Stimulated activated CD4-positive, alpha-beta T cell treated with anti-CD3 and anti-CD28 coated beads, Interleukin-1b, Interleukin-23, amount 100 ng/mL, for 48 hours (primary cell): ENCODE results near the gene ELAVL2.

Experiments
- DNase-seq: peaks from one replicate; pipeline ENCODE4 v3.0.0-alpha.2; 2020

The ELAVL2 gene

DNA sequence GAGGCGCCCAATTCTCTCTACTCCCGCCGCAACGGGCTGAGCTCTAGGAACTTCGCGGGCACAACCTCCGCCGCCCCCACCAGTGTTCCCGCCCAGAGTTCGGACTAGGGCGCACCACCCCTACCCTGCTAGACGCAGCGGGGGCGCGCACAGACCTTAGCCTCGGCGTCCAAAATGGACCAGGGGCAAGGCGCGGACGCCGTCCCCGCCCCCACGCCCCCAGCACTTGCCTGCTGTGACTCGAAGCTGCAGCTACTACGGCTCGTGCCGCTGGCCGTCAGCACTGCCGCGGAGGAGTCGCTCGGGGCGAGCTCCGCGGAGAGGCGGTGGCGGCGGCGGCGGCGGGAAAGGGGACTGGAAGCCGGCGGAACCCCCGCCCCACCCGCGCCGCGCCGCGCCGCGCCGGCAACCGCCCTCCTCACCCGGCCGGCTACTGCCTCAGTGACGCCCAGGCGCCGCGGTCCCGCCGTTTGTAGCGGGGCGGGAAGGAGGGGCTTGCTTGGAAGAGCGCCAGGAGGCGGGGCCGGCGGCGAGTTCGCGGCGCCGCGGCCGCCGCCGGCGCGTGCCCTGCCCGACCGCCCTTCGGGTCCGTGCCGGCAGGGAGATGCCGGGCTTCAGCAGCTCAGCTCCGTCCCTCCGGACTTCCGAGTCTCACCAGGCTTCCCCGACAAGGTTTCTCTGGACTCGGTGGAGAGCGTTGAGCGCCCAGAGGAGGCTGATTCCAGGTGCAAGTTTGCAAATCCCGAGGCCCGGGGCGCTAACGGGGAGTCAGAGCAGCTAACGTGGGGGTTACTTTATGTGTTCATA, 4.5 kb downstream of the ELAVL2 start:
- no peak for DNase-seq

DNA sequence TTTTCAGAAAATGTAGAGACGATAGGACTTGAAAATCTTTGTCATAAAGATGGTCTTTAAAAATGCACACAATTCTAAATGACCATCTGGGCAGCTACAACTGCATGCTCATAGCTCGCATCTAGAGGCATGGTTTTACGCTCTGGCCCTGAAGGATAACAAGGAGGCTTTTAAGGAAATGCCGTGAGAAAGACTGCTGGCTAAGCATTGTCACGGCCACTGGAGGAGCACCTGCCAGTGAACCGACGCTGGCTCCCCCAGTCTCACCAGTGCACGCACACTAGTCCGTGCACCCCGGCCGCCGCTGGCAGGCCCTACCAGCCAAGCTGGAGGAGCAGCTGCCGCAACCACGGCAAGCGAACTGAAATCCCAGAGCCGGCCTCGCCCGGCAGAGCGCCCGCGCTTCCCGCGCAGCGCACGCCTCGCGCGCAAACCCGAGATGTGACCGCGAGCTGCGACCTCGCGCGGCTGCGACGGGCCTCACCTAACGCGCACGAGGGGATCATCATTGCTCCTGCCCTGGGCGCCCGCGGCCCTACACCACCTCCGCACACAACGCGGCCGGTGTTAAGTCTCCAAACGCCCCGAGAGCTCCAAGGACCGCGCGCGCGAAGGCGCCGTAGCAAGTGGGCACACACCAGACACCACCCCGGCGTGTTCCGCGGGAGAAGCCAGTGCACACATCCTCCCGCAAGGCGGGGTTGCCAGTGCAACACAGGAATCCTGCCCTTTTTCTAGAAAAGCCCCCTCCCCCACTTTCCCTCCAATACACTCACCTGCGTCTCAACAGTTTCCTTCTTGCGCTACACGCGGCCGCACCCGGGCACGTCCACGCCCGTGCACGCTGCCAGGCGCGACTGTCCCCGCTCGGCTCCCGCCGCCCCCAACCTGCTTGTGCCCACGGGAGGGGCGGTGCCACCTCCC, 5.3 kb downstream of the ELAVL2 start:
- DNase-seq, result no peak

DNA sequence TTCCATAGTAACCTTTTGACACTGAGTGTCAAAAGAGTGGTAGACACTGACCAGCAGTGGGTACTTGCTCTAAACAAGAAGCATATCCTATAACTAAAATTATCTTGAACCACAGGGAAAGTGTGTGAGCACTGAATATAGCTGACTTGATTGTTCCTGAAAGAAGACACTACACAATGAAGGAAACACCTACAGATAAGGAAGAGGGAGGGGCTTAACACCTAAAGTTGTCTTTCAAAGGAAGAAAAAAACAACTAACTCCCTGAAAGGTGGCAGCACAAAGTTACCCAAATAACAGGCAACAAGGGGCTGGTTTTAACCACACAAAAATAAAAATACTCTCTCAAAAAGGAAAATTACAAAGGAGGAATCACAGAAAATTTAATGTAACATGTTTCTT, 6.6 kb downstream of the ELAVL2 start:
- DNase-seq, result no peak

DNA sequence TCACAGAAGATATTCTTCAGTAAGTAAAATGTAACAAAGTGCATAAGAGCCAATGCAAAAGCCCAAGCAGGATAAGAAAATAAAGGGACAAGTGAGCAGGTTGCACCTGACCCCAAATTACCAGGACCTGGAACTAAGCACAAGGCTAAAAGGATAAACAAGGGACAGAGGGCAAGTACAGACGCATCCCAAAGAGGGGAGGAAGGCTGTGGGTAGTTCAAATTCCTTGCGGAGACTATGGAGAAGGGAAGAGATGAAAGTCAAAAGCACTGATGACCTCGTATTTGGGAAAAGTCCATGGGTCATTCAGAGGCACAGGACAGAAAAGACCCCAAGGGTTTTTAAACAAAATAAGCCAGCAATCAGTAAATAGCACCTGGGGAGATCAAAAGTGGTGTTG, 11.8 kb downstream of the ELAVL2 start:
- DNase-seq, result no peak

DNA sequence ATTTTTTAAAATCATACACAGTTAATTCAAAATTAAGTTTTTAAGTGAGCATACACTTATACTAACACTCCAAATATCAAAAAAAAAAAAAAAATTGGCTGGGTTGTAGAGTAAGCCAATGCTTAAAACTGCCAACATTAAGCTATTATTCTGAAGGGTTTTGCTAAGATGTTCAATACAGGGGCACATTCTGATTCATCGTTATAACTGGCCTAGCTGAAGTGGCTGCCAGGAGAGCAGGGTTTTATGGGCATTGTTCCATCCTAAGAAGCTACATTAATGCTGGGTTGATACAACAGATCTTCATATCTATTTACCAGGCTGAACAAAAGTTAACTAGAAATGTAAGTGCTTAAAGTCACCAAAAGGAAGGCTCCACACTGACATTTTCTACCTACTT, 13.4 kb downstream of the ELAVL2 start:
- no peak for DNase-seq

DNA sequence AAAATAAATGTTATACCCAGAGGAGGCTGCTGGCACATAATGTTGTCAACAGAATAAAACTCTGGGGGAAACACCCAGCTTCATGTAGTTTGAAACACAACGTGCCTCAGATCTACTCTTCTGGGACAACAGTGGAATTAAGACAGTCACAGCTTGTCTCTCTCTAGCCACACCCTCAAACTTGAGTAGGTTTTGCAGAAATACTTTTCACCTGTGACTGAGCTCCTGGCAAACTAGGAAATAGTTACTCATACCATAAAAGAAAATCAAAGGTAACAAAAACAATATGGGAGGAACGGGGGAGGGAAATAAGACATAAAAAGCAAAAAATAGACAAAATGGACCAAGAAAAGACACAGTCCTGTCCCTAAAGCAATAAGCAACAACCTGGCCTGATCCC, 14.4 kb downstream of the ELAVL2 start:
- DNase-seq, result no peak

DNA sequence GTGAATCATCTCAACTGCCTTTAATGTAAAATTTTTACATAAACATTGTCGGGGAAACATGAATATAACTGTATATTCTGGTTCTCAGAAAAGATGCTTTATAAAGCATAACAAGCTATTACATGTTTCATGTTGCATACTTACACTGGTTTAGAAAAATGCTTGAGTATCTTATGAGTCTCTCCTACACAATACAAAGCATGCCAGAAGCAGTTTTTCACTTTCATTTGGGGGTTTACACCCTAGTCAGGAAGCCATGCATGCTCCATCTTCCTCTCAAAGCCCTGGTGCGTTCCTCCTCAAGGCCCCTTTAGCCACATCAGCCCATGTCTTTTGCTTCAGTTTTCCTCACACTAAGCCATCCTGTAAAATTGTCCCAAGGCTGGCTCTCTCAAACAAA, 22.8 kb downstream of the ELAVL2 start:
- DNase-seq, result no peak

DNA sequence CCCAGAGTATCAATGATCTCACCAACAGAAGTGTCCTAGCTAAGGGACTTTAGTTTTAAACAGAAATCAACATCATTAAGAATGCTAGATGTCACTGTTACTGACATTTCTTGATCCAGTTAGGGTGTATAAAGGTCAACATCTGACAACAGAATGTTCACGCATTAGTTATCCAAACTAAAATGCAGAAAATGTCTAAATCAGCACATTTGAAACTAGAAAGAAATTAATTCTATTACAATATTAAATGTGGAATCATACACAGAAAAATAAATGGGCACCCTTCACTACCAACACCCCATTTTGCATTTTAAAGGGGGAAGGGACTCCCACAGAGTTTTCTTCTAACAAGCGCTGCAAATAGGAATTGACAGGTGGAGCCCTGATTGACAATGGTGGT, 24.5 kb downstream of the ELAVL2 start:
- DNase-seq, result no peak

DNA sequence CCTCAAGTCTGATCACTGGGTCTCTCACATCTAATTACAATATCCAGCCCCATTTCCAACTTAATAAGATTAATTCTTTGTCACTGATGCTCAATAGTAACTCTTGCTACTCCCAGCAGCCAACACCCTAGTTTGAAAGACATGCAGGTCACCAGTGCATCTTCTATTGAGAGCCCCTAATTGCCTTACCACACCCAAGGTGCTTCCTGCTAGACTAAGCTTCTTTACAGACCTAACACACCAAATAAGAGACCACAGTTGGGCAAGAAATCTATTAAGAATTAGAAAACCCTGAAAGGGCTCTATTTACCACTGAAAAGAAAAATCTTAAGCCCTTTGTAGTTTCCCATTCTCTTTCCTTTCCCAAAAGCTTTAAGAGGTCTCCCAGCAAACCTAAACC, 26.5 kb downstream of the ELAVL2 start:
- DNase-seq, result no peak

DNA sequence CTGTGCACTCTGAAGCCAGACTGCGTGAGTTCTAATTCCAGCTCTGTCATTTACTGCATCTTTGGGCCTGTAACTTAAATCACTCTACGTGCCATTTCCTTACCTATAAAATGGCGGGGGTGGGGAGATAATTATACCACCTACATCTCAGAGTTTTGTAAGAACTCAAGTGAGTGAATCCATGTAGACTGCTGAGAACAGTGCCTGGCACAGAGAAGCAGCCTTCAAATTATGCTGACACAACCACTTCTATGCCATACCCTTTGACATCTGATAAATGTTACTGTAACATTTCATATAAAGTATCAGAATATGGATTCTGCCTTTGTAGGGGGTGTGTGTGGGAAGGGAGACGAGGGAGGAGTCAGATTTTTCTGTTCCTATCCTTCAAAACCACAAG, 27.7 kb downstream of the ELAVL2 start:
- DNase-seq, result no peak

DNA sequence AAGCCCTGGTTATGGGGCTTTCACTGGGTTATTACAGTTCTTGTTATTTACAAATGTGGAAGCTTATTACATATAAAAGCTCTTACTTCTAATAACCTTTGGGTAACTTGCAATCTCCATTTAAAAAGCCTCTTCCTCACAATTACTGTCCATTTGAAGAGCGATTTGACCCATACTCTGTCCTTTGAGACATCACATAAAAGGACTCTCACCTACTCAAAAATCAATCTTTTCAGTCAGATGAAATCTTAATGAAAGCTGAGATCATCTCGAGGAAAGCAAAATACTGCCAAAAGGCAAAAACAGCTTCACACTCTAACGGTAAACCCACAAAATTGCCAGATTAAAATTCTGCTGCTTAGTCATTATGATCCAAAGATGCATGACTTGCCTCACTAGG, 29.8 kb downstream of the ELAVL2 start:
- no peak for DNase-seq

DNA sequence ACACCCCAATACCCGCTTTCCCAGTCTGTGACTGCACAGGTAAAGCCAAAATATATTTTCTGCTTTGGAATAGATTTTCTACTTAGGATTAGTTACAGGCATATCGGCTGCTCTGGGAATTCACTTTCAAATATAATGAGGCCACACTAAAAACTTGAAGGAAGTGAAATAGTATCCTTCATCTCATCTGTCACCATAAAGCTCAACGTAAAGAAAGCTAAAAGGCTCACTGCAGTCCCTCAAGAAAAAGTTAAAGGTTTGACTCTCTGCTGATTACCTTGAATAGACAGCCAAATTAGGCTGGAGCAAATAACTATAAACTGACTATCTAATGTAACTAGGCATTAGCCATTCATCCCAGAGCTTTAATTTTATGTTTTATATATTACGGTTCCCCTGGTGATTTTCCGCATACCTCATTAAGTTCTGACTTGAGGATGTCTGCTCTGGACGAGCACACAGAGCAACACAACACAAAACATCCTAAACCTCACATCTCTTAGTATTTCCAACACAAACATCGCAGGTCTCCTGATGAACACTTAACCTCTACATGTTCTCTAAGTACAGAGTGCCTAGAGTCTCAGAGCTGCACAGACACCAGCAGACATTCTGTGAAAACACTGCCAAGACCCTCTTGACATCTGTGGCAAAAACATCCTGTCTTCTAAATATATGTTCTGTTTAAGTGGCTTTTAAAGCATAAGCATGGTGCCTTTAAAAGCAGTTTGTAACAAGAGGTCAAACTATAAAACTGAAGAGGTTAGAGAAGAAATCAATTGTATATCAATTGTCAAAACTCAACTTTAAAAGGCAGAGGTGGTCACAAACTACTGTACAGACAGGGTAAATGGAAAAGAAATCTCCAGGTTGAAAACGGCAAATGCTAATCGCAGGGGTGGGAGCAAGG, 35.4 kb downstream of the ELAVL2 start:
- DNase-seq, result no peak

DNA sequence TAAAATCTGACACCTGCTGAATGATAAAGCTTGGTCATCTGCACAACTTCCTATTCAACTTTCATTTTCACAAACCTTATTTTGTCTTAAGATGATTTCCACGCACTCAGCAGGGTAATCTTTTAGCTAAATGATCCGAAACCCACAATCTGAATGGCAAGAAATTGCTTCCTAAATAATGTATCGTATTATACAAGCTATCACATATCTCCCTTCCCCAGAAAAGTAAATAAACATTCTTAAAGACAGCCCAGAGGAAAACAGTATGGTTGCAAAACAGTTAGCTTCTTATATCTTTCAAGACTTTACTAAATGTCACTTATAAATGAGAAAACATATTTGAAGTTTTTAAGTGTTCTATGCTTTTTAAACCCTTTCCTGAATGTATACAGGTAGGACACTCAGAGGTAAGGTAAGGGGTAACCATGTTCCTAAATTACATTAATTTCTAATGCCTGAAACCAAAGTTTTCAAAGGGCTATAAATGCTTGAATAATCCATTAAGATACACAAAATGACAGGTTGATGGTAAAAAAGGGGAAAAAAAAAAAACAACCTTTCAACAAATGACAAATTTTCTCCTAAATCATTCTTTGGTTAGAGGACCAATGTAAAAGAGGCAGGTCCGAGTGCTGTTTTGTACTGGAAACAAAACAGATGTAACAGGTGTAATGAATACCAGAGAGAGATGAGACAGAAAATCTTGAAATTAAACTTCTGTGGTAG, 36.3 kb downstream of the ELAVL2 start:
- no peak for DNase-seq

DNA sequence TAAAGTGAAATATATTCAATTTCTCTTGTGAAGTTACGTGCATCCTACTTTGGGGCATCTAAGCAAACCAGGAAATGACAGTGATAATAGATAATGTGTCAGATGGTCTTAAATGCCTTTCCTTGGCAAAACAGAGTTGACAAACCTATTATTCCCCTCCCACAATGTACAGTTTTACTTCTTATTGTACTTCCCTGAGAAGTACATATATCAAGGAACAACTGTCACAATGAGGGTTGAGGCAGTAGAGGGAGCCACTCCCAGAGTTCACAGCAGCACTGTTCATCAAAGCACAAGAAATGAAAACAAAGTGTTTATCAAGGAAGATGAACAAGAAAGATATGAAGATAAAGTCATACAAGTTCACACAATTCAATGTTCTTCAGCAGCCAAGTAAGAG, 41.1 kb downstream of the ELAVL2 start:
- DNase-seq, result no peak

DNA sequence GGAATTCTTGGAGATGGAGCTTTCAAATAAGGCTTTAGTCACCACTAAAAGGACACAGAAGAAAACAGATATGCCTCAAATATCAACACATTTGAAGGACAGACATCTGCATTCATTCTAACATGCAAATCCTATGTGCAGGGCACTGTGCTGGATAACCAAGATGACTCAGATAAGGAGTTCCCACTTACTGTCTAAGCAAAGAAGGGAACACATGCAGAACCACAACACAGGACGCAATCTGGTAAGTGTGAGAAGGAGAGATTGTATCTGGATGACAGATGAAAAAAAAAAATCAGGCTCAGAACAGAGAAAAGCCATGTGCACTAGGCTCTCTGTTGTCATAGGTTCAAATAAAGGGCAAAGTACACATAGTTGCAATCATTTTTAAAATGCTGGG, 42.5 kb downstream of the ELAVL2 start:
- no peak for DNase-seq

DNA sequence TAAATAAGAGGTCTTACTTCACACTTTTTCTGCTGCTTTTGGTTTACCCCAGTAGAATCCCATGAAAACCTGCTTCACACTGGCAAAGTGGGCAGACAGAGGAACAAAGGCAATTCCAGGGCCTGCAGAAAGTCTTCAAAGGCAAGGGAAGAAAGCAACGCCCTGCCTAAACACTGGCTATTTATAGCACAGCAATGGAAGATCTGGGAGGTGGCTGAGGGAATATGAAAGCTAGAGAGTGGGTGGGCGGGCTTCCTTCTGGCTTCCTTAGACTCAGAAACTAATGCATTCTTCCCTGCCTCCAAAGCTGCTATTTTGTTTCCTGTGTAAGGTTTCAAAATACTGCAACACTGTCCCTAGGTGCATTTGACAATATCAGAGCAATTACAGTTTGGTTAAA, 46.8 kb downstream of the ELAVL2 start:
- DNase-seq, result no peak

DNA sequence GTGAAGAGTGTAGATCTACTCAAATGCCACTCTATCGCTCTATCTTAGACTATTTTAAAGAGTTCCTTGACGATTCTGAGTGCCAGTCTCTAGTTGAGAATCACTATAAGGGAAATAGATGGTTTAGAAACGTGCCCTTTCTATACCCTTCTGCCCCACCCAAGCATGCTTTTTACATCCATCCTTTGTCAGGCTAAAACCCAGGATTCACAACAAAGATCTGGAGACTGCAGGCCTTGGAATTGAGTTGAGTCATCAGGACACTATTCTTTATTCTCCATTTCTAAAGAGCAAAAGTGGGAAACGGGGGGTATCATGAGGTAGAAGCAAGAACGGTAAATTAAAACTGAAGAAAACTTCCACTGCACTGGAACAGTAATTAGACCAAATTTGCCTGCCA, 48.7 kb downstream of the ELAVL2 start:
- DNase-seq, result no peak

DNA sequence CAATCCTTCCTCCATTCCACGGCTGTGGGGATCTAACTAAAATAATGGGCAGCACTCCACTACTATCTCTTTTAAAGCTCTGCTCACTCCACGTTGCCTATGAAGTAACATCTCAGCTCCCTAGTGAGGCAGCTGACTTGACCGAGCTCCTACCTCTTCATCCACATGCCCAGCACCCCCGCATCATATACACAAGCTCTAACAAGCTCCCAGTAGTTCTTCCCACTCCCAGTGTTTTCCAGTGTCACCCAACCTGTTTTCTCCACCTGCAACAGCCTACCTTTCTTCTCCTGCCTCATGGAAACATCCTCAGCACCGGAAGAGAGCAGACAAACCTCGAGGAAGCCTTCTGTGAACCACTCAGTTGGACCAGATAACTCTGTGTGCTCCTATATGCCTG, 50.5 kb downstream of the ELAVL2 start:
- no peak for DNase-seq

DNA sequence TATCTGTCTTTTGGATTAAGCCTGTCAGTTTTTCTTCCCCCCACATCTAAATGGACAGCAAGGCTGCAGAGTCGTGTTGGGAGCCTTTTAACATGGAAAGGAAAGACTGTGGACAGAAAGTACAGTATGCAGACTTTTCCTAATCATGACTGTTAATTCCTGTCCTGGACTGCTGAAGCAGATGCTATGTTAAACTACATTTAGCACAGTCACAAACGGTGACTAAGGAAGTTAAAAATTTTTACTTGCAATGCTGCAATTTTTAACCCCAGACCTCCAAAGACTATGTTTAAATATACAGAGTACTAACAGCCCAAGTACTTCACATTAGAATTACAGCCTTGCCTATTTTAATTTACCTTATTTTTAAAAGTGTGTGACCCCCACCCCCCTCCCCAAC, 51.8 kb downstream of the ELAVL2 start:
- no peak for DNase-seq

DNA sequence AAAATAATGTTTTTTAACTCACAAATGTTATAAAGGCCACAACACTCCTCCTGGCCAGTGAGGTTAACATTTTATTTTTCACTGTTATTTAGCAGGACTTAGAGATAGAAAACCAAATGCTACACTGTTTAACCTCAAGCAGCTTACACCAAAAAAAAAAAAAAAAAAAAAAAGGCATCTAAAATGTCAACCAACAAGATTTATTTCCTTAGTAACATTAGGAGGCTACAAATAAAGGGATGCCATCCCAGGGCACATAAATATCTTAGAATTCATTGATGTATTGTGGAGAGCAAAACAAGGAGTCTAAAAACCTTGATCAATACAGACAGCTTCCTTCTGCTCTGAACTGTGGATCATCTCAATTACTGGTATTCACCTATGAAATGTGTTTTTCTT, 53.7 kb downstream of the ELAVL2 start:
- DNase-seq, result no peak

DNA sequence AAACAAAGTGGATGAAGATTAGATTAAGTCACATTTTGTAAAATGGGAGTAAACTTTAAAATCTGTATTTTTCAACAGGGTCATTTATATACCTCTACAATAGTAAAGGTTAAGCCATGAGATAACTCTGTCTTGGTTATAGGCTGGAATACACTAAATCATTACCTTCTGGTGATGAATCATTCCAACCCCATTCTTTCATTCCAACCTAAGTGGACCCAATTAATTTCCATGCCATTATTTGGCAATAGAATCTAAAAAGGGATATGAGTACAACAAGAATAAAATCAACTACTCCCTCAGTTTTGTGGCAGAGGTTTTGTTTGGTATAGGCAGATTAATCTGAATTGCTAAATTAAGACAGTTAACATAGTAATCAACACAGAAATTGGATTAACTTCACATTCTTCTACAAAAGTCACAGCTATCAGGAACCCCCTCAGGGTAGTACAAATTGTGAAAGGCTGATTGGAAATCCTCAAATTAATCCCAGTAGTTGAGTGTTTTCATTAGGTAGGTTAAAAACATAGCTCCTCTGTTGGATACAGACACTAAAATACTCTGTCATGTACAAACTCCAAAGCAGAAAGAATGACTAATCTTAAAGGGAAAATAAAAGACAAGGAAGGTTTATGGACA, 54.2 kb downstream of the ELAVL2 start:
- DNase-seq, result no peak
